ENCODE measurements around the gene PKDCC. TPM values are rescaled to one million over a fixed set of nuclear protein-coding genes. Genes with fewer than 3 reads are reported as not detected.

The PKDCC gene
- total RNA-seq, 4 donors from 2014 or later = 34.1 to 244 (median 109) TPM

- H3K27ac ChIP-seq = peak overlapping the region; percentile 94 to 96
- H3K36me3 ChIP-seq = no peaks in the 10 kb centered on the region
- H3K27me3 ChIP-seq = no peaks in the 10 kb centered on the region
- peaks cover 0 to 37% of the 10 kb centered on the region in 2 donors for H3K4me1 ChIP-seq
- TF ChIP-seq CTCF (IDR thresholded peaks at IDR 0.05) (no peak), POLR2A (IDR thresholded peaks at IDR 0.05) (peak; percentile 11 to 33)
- peak in 1 of 2 donors; percentile 47 for DNase-seq
- H3K9me3 ChIP-seq = no peaks in the 10 kb centered on the region
- H3K4me3 ChIP-seq = peak overlapping the region; percentile 83 to 90
- intact Hi-C loops (cut with DNase I; ENCODE audit: low total_unique reads) = no loop called here
Observed at GRCh38 chr2:42050010-42050702, 2.3 kb downstream of the PKDCC start.

- Histone ChIP-seq H3K4me1 (peaks cover 5 to 44% of the 10 kb centered on the region in 2 donors), H3K9me3 (no peaks in the 10 kb centered on the region), H3K36me3 (no peaks in the 10 kb centered on the region), H3K4me3 (peak overlapping the region; percentile 83 to 90), H3K27ac (peak overlapping the region; percentile 94 to 96), H3K27me3 (no peaks in the 10 kb centered on the region)
- intact Hi-C loops (cut with DNase I; ENCODE audit: low total_unique reads) = no loop called here
- TF ChIP-seq POLR2A (IDR thresholded peaks at IDR 0.05) = no peak
- TF ChIP-seq CTCF (IDR thresholded peaks at IDR 0.05) = no peak
- peak in 1 of 2 donors; percentile 47 for DNase-seq
Observed at GRCh38 chr2:42050703-42051542, 3.1 kb downstream of the PKDCC start.

GRCh38 chr2:42051543-42052235, 3.9 kb downstream of the PKDCC start:
- TF ChIP-seq POLR2A (IDR thresholded peaks at IDR 0.05) (peak in 1 of 2 donors; percentile 14), CTCF (IDR thresholded peaks at IDR 0.05) (no peak)
- Histone ChIP-seq H3K27ac (peak overlapping the region; percentile 94 to 96), H3K4me3 (peak overlapping the region; percentile 83 to 90), H3K4me1 (peaks cover 5 to 41% of the 10 kb centered on the region in 2 donors), H3K9me3 (no peaks in the 10 kb centered on the region), H3K36me3 (no peaks in the 10 kb centered on the region), H3K27me3 (no peaks in the 10 kb centered on the region)
- intact Hi-C loops (cut with DNase I; ENCODE audit: low total_unique reads) = no loop called here
- no peak for DNase-seq

GRCh38 chr2:42052702-42053481, 5.1 kb downstream of the PKDCC start:
- TF ChIP-seq CTCF (IDR thresholded peaks at IDR 0.05) (no peak), POLR2A (IDR thresholded peaks at IDR 0.05) (peak in 1 of 2 donors; percentile 45)
- Histone ChIP-seq H3K27ac (peak overlapping the region; percentile 94 to 96), H3K27me3 (no peaks in the 10 kb centered on the region), H3K4me3 (peak overlapping the region; percentile 2 to 90), H3K36me3 (no peaks in the 10 kb centered on the region), H3K4me1 (peaks cover 5 to 43% of the 10 kb centered on the region in 2 donors), H3K9me3 (no peaks in the 10 kb centered on the region)
- DNase-seq = peak; percentile 77 to 87
- intact Hi-C loops (cut with DNase I; ENCODE audit: low total_unique reads) = no loop called here
